Dermis blood vessel endothelial cell (primary cell): ENCODE measurements around the gene TSPAN4. TPM values are rescaled to one million over a fixed set of nuclear protein-coding genes. Genes with fewer than 3 reads are reported as not detected.

Experiments used
- DNase-seq: peaks from one replicate; pipeline ENCODE4 v3.0.0; 2010
- total RNA-seq: library from RNA; depleted of rRNA; stranded (reverse); fragments of >200 nt; gene quantifications from 2 replicates; pipeline ENCODE4 v1.2.3, GENCODE V29; 2014

Gene TSPAN4
- total RNA-seq, 1 donor from 2014 or later: 179 TPM

- peak; percentile 58 for DNase-seq
Observed at GRCh38 chr11:911031-911889, 68.6 kb downstream of the TSPAN4 start.

- no peak for DNase-seq
Observed at GRCh38 chr11:911890-912219, 69.2 kb downstream of the TSPAN4 start.

- no peak for DNase-seq
Observed at GRCh38 chr11:912266-912665, 69.6 kb downstream of the TSPAN4 start.

GRCh38 chr11:913043-913442, 70.4 kb downstream of the TSPAN4 start:
- DNase-seq: no peak

- no peak for DNase-seq
Observed at GRCh38 chr11:914204-914603, 71.6 kb downstream of the TSPAN4 start.

GRCh38 chr11:914747-915501, 72.3 kb downstream of the TSPAN4 start:
- no peak for DNase-seq

Other genes with a start within 250 kb of the TSPAN4 start
- 16.8 and 24.2 TPM in 2 replicates for gene IRF7, start 226.9 kb upstream of the TSPAN4 start, total RNA-seq
- gene CDHR5, start 217.9 kb upstream of the TSPAN4 start, total RNA-seq: not detected in 2 replicates
- gene SCT, start 215.7 kb upstream of the TSPAN4 start, total RNA-seq: not detected in 2 replicates
- under 0.01 TPM in 1 of 2 replicates, not detected in the other for gene DRD4, start 205.6 kb upstream of the TSPAN4 start, total RNA-seq
- 36.8 and 40.8 TPM in 2 replicates for gene DEAF1, start 147.6 kb upstream of the TSPAN4 start, total RNA-seq
- 10.7 and 12.4 TPM in 2 replicates for gene TMEM80, start 147.0 kb upstream of the TSPAN4 start, total RNA-seq
- gene EPS8L2, start 136.6 kb upstream of the TSPAN4 start, total RNA-seq: 2.7 and 3.1 TPM in 2 replicates
- gene TALDO1, start 95.4 kb upstream of the TSPAN4 start, total RNA-seq: 115 and 149 TPM in 2 replicates
- gene GATD1, start 65.4 kb upstream of the TSPAN4 start, total RNA-seq: 19.6 and 23.4 TPM in 2 replicates
- 0.14 and 0.17 TPM in 2 replicates for gene CEND1, start 52.8 kb upstream of the TSPAN4 start, total RNA-seq
- 7.1 and 13.6 TPM in 2 replicates for gene SLC25A22, start 44.6 kb upstream of the TSPAN4 start, total RNA-seq
- 7.8 and 12.1 TPM in 2 replicates for gene PIDD1, start 37.6 kb upstream of the TSPAN4 start, total RNA-seq
- gene RPLP2, start 32.9 kb upstream of the TSPAN4 start, total RNA-seq: 199 and 232 TPM in 2 replicates
- 41.4 and 76.9 TPM in 2 replicates for gene PNPLA2, start 23.9 kb upstream of the TSPAN4 start, total RNA-seq
- 27.5 and 29.8 TPM in 2 replicates for gene CRACR2B, start 14.9 kb upstream of the TSPAN4 start, total RNA-seq
- gene CD151, start 9.9 kb upstream of the TSPAN4 start, total RNA-seq: 700 and 712 TPM in 2 replicates
- gene POLR2L, start 323 bp upstream of the TSPAN4 start, total RNA-seq: 81.9 and 193 TPM in 2 replicates
- 38.1 and 56.4 TPM in 2 replicates for gene CHID1, start 68.0 kb downstream of the TSPAN4 start, total RNA-seq
- gene AP2A2, start 83.0 kb downstream of the TSPAN4 start, total RNA-seq: 51.1 and 57.9 TPM in 2 replicates
- not detected in 2 replicates for gene MUC6, start 193.9 kb downstream of the TSPAN4 start, total RNA-seq
- gene MUC2, start 232.0 kb downstream of the TSPAN4 start, total RNA-seq: not detected in 2 replicates